Naive thymus-derived CD4-positive, alpha-beta T cell (primary cell): ENCODE data around the gene PRDM1. TPM values are rescaled to one million over a fixed set of nuclear protein-coding genes. Genes with fewer than 3 reads are reported as not detected.

ENCODE experiments used
- polyA plus RNA-seq, 2 donors: library from polyadenylated mRNA; unstranded; fragments of 300-500 nt; fragmentation: Illumina TruSeq; gene quantifications; one replicate each; pipeline ENCODE4 v1.2.3, GENCODE V29; 2021
- total RNA-seq, 6 experiments: library from RNA in 5 of 6; stranded (reverse) in 5 of 6; gene quantifications; 1 replicate in 5 of 6; 2 replicates in 1 of 6; pipeline ENCODE4 v1.2.3 and lab custom pipeline; 2021 to 2026

PRDM1 gene
- total and polyA plus RNA-seq, 7 experiments from 2014 or later, result 2.0 to 64.1 (median 5.6) TPM

Other genes with a start within 250 kb of the PRDM1 start
- 10 to 100 TPM; 24.0 to 30.9 (median 27.0) TPM for gene ATG5, start 239.4 kb downstream of the PRDM1 start, total RNA-seq
- gene ATG5, start 239.4 kb downstream of the PRDM1 start, polyA plus RNA-seq, result 10 to 100 TPM; 31.5 to 32.9 TPM